GM19438 (cell line): ENCODE measurements around the gene CEP70.
A peak's percentile ranks its signal among the peaks of the same experiment; 100 is the strongest.
"Not testable (repeated sequence)": the region's sequence is repeated elsewhere in the genome, so short reads cannot be mapped to it uniquely, and the experiment has no call there.

Experiments used
- ATAC-seq: cut with Tn5 transposase; IDR thresholded peaks from one replicate; pipeline ENCODE4 v1.9.1; 2021; ENCODE audit warnings: low read depth; ENCODE audit not compliant: unreplicated experiment

CEP70 gene

DNA sequence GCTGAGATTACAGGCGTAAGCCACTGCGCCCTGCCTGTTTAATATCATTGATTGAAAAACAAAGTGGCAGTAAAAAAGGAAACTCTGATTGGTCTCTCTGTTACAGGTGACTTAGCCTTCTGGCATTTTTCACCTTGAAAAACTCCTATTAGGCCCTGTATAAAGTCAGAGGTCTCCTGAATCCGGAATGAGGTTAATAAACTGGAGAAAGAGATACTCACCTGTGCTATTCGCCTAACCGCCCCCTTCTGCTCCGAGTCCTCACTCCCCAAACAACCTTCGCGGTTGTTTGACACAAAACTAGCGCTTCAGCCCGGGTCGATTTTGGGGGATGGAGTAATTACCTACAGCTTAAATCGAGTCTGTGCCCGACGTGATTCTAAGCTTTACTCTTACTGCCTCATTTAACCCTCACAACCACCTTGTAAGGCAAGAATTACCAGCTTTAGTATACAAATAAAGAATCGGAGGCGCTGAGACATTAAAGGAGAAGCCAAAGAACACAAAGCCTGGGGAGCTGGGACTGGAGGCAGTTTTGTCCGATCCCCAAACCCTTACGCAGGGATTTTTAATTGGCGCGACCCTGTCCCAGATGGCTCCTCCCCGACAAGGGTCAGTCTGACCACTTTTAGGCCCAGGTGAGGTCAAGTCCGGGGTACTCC is 441 bp downstream of the CEP70 start:
- no peak for ATAC-seq

DNA sequence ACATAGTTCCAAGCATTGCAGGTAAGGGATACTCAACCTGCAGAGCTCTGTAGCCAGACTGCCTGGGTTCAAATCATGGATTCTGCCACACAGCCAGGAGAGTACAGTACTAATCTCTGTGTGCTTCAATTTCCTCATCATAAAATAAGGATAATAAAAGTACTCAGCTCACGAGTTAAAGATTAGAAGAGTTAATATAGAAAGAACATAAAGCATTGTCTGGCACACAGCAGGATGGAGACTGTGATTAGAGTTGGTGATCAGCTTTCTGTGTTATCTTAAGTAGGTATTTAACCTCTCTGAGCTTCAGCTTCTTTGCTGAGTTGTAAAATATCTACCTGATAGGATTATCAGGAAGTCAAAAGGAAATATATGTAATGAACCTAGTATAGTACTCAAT is 2.7 kb downstream of the CEP70 start:
- ATAC-seq, result no peak

DNA sequence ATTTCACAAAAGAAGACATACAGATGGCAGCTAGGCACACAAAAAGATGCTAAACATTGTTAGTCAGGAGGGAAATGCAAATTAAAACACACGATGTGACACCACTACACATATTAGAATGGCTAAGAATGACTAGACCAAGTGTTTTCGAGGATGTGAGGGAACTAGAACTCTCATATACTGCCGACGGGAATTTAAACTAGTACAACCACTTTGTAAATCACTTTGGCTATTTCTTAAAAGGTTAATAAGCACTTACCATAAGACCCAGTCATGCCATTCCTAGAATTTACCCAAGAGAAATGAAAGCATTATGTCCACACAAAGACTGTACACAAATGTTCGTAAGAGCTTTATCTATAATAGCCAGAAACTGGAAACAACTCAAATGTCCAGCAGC is 5.6 kb downstream of the CEP70 start:
- ATAC-seq, result no peak

DNA sequence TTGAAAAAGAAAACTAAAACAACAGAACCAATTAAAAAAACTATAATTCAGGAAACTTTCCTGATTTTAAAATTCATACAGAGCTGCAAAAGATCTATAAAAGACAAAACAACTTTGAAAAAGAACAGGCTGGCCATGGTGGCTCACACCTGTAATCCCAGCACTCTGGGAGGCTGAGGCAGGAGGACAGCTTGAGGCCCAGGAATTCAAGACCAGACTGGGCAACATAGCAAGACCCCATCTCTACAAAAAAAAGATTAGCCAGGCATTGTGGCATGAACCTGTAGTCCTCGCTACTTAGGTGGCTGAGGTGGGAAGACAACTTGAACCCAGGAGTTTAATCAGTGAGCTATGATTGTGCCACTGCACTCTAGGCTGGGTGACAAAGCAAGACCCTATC is 6.7 kb downstream of the CEP70 start:
- ATAC-seq, result no peak

DNA sequence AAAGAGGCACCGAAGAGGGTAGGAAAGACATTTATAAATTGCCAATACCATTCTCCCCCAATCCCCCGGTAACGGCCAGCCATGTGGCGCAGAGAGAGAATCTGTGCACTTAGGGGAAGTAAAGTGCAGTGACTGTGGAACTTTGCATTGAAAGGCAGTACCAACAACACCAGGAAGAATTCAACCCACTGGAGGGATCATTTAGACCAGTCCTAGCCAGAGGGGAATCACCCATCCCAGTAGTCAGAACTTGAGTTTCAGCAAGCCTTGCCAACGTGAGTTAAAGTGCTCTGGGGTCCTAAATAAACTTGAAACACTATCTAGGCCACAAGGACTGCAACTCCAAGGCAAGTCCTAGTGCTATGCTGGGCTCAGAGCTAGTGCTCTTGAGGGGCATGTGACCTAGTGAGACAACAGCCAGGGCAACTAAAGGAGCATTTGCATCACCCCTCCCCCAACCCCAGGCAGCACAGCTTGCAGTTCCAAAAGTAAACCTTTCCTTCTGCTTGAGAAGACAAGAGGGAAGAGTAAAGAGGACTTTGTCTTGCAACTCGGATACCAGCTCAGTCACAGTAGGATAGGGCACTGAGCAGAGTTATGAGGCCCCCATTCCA is 15.0 kb downstream of the CEP70 start:
- ATAC-seq, result no peak

DNA sequence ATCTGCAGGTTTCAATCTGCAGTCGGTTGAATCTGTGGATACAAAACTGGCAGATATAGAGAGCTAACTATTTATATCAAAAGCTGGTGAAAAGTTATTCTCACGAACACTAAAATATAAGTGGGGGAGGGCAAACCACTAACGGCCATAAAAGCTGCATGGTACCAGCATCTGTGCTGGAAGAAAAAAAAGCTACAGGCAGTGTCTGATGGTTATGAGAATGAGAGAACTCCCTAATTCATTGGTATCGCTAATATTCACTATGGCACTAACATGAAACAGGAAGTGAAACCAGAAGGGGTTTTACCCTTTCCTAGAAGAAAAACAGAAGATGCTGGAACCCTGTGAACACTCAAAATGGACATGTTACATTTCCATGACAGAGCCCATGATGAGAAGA is 15.9 kb downstream of the CEP70 start:
- ATAC-seq, result peak; percentile 87

DNA sequence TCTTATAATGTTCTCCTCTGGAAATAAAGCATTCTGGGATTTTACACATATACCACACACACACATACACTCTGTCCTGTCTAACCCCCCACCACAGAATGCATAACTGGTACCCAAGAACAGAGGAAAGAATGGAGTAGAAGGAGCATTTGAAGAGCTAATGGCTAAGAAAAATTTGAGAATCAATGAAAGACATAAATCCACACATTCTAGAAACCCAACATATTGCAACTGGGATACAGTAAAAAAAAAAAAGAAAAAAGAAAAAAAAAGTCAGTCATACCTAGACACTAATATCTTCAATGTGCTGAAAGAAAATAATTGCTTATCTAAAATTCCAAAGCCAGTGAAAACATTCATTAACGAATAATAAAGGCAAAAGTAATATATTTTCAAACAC is 20.9 kb downstream of the CEP70 start:
- ATAC-seq, result no peak

DNA sequence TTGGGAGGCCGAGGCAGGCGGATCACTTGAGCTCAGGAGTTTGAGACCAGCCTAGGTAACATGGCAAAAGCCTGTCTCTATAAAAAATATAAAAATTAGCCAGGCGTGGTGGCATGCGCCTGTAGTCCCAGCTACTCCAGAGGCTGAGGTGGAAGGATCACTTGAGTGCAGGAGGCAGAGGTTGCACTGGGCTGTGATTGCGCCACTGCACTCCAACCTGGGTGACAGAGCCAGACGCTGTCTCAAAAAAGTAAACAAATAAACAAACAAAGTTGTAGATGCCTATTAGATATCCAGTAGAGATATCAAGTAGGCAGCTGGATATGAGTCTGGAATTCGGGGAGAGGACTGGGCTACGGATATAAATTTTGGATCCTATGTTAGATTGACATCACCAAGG is 24.4 kb downstream of the CEP70 start:
- ATAC-seq, result not testable (repeated sequence)

DNA sequence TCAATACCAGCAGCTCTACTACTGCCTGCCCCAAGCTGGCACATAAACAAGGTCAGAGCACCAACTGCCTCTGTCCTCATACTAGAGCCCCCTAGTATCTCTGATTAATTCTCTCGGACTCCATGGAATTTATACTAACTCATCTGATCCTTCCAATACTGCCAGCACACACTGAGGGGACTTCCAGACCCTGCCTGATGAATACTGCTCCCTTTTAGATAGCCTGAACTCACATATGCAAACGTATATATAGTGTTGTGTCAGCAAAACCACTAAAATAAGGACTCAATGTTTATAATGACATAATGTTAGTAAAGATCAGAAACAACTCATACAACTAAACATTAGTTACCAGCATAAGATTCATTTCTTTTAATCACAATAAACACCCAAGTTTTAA is 25.0 kb downstream of the CEP70 start:
- no peak for ATAC-seq

DNA sequence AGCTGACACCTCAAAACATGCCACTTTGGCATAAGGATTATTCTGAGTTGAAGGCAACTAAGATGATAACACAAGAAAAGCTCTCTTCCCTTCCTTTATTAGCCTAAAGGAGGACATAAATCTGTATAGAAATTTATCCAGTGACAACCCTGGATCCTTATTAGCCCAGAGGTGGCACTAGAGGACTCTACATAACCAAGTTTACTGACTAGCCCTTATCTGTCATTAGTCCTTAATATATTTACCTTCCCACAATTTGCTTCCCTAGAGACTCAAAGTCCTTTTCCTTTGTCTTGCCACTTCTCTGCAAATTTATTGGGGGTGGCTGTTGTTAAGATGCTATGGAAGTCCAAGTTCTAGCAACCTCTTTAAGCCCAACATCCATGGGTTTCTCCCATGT is 26.7 kb downstream of the CEP70 start:
- no peak for ATAC-seq

DNA sequence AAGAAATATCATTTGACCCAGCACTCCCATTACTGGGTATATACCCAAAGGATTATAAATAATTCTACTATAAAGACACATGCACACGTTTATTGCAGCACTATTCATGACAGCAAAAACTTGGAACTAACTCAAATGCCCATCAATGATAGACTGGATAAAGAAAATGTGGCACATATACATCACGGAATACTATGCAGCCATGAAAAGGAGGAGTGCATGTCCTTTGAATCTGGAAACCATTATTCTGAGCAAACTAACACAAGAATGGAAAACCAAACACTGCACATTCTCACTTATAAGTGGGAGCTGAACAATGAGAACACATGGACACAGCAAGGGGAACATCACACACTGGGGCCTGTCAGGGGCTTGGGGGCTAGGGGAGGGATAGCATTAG is 27.8 kb downstream of the CEP70 start:
- ATAC-seq, result not testable (repeated sequence)

DNA sequence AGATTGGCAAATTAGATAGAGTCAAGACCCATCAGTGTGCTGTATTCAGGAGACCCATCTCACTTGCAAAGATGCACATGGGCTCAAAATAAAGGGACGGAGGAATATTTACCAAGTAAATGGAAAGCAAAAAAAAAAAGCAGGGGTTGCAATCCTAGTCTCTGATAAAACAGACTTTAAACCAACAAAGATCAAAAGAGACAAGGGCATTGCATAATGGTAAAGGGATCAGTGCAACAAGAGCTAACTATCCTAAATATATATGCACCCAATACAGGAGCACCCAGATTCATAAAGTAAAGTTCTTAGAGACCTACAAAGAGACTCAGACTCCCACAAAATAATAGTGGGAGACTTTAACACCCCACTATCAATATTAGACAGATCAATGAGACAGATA is 31.2 kb downstream of the CEP70 start:
- ATAC-seq, result not testable (repeated sequence)

DNA sequence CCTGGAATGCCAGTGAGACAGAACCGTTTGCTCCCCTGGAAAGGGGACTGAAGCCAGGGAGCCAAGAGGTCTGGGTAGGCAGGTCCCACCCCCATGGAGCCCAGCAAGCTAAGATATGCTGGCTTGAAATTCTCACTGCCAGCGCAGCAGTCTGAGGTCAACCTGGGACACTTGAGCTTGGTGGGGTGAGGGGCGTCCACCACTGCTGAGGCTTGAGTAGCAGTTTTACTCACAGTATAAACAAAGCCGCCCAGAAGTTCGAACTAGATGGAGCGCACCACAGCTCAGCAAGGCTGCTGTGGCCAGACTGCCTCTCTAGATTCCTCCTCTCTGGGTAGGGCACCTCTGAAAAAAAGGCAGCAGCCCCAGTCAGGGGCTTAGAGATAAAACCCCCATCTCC is 33.6 kb downstream of the CEP70 start:
- no peak for ATAC-seq

DNA sequence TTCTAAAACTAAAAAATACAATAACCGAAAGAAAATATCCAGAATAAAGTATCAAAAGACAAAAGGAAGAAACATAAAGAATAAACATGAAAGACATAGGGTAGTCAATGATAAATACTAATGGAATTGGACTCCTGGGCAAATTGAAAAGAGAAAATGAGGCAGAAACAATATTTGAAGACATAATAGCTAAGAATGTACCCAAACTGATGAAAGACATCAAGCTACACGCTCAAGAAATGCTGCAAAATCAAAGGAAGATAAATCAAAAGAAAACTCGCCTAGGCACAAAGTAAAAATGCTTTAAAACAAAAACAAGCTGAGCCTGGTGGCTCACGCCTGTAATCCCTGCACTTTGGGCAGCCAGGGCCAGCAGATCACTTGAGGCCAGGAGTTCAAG is 34.9 kb downstream of the CEP70 start:
- ATAC-seq, result no peak

DNA sequence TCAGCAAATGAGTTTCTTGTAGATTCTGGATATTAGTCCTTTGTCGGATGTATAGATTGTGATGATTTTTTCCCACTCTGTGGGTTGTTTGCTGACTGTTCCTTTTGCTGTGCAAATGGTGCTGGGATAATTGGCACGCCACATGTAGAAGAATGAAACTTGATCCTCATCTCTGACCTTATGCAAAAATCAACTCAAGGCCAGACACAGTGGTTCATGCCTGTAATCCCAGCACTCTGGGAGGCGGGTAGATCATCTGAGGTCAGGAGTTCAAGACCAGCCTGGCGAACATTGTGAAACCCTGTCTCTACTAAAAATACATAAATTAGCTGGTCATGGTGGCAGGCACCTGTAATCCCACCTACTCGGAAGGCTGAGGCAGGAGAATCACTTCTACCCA is 39.3 kb downstream of the CEP70 start:
- not testable (repeated sequence) for ATAC-seq

DNA sequence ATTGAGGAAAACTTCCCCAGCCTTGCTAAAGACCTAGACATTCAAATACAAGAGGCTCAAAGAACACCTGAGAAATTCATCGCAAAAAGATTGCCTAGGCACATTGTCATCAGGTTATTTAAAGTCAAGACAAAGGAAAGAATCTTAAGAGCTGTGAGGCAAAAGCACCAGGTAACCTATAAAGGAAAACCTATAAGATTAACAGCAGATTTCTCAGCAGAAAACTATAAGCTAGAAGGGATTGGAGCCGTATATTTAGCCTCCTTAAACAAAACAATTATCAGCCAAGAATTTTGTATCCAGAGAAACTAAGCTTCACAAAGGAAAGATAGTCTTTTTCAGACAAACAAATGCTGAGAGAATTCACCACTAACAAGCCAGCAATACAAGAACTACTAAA is 43.1 kb downstream of the CEP70 start:
- ATAC-seq, result not testable (repeated sequence)

DNA sequence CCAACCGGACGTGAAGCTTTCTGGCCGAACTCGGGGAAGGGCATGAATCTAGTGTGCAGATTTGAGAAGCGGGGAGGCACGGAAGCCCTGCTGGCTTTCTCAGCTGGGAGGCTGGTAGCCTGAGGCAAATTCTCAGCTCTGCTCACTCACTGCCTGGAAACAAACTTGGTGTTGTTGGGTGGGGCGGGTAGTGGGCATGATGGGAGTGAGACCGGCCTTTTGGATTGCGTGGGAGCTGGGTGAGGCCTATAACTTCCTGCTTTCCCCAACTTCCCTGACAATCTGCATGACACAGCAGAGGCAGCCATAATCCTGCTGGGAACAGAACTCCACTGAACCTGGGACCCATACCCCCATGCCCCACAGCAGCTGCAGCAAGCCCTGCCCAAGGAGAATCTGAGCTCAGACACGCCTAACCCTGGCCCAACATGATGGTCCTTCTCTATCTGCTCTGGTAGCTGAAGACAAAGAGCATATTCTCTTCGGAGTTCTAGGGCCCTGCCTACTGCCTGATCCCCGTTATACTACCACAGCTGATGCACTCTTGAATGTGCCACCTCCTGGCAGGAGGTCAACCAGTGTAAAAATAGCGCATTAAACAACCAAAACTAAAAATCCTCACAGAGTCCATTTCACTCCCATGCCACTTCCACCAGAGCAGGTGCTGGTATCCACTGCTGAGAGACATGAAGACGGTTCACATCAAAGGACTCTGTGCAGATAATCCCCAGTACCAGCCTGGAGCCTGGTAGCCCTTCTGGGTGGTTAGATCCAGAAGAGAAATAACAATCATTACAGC is 44.7 kb downstream of the CEP70 start:
- no peak for ATAC-seq

DNA sequence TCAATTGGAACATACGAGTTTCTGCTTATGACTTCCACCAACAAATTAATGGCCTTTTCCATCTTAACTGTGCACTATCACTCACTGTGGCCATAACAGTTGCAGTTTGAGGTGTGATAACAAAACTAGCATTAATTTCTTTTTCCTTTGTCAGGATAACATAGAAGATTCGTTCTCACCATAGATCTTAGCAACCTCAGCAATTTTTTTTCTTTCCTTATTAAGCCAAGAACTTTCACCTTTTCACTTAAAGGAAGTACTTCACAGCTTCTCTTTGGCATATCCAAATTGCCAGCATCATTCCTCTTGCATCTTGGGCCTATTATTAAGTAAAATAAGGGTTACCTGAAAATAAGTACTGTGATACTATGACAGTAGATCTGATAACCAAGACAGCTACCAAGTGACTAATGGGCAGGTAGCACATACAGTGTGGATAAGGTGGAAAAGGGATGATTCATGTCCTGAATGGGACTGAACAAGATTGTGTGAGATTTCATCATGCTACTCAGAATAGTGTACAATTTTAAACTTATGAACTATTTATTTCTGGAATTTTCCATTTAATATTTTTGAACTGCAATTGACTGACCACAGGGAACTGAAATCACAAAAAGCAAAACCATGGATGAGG is 46.6 kb downstream of the CEP70 start:
- no peak for ATAC-seq

DNA sequence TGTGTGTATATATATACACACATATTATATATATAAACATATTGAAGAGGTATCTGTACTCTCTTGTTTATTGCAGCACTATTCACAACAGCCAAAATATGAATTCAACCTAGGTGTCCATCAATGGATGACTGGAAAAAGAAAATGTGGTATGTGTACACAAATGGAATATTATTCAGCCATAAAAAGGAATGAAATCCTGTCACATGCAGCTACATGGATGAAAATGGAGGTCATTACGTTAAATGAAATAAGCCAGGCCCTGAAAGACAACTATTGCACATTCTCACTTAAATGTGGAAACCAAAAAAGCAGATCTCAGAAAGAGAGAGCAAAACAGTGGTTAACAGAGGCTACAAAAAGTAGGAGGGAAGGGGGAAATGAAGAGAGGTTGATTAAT is 49.5 kb downstream of the CEP70 start:
- no peak for ATAC-seq

DNA sequence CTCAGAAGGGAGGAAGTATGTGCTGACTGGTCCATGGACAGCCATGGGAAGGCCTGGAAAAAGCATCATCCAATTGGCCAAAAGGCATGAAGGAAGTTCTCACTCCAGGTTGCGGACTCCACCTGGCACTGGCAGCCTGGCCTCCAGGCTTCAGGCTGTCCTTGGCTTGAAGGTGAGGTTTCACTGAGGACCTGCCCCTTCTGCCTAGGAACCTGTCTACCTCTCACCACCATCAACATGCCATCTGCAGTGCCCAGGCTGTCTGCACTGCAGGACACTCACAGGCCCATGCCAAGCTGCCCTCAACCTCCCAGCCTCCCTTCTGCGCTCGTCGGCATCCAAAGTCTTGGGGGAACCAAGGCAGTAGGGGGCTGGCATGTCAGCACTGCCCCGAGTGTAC is 51.1 kb downstream of the CEP70 start:
- no peak for ATAC-seq

DNA sequence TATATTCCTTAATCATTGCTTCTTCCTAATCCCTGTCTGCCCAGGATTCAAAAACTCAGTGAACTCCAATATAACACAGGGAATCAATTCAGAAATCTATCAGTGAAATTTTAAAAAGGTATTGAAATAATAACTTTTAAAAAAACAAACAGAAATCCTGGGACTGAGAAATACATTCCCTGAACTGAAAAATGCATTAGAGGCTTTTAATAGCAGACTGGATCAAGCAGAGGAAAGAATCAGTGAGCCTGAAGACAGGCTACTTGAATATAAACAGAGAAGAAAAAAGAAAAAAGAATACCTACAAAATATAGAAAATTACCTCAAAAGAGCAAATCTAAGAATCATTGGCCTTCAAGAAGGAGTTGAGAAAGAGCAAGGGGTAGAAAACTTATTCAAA is 54.7 kb downstream of the CEP70 start:
- no peak for ATAC-seq
